ENCODE data around the gene KIAA0319L. TPM values are rescaled to one million over a fixed set of nuclear protein-coding genes. Genes with fewer than 3 reads are reported as not detected.

The KIAA0319L gene
- total RNA-seq, 1 experiment from 2014 or later = 46.4 TPM

- Histone ChIP-seq H3K9me3 (ENCODE audit: control insufficient read depth, low read depth, low read length) (no peaks in the 10 kb centered on the region), H3K4ac (ENCODE audit: low read depth, low read length) (no peak overlapping the region), H4K8ac (replicated peaks; ENCODE audit: insufficient read length, low read depth, low read length) (no peak overlapping the region), H3K79me2 (ENCODE audit: insufficient read depth, low read length) (no peaks in the 10 kb centered on the region), H3K9ac (ENCODE audit: extremely low read depth, insufficient read length, low read length) (no peak overlapping the region), H3K27me3 (ENCODE audit: insufficient read depth, low read length) (no peaks in the 10 kb centered on the region), H3K23ac (ENCODE audit: insufficient read length, low read depth, low read length) (no peak overlapping the region), H3K4me2 (ENCODE audit: insufficient read depth, insufficient read length, low read length) (no peak overlapping the region), H2AK5ac (ENCODE audit: insufficient read length, low read length) (no peak overlapping the region), H4K20me1 (ENCODE audit: control insufficient read depth, insufficient read depth, insufficient read length) (no peaks in the 10 kb centered on the region), H3K23me2 (ENCODE audit: insufficient read length, low read depth, low read length, poor library complexity, severe bottlenecking) (no peaks in the 10 kb centered on the region), H3K79me1 (ENCODE audit: insufficient read depth, low read depth, low read length, poor library complexity, severe bottlenecking) (no peaks in the 10 kb centered on the region), H4K5ac (ENCODE audit: insufficient read length, low read depth, low read length) (no peak overlapping the region), H3K56ac (ENCODE audit: insufficient read length, low read depth, low read length) (no peak overlapping the region), H2BK120ac (ENCODE audit: low read depth, low read length, poor library complexity, severe bottlenecking) (no peak overlapping the region), H2BK15ac (ENCODE audit: low read depth, low read length) (no peak overlapping the region), H2BK20ac (ENCODE audit: low read depth, low read length, poor library complexity, severe bottlenecking) (no peak overlapping the region), H3T11ph (ENCODE audit: low read length) (no peak overlapping the region), H2AFZ (ENCODE audit: low read length) (no peak overlapping the region), H3K14ac (ENCODE audit: insufficient read depth, low read length) (no peak overlapping the region), H3K27ac (ENCODE audit: insufficient read length, low read depth, low read length) (no peak overlapping the region), H3K4me1 (ENCODE audit: insufficient read depth, low read length) (peaks cover 3% of the 10 kb centered on the region; the same call in 1 of the 2 replicates), H2BK5ac (ENCODE audit: insufficient read length, low read length) (no peak overlapping the region), H3K18ac (ENCODE audit: insufficient read length, low read depth, low read length) (no peak overlapping the region), H2BK12ac (ENCODE audit: insufficient read length, low read depth, low read length) (no peak overlapping the region), H4K91ac (ENCODE audit: insufficient read length, low read depth, low read length) (no peak overlapping the region)
- Mint-ChIP-seq H3K4me3 (no peak overlapping the region), H3K9me3 (no peaks in the 10 kb centered on the region), H3K27me3 (ENCODE audit: low read depth) (no peaks in the 10 kb centered on the region), H3K36me3 (ENCODE audit: insufficient read depth in 1 of 3, low read depth in 3 of 3) (peaks cover 30 to 41% (median 40%) of the 10 kb centered on the region in 3 experiments), H3K27ac (no peak overlapping the region), H3K4me1 (peaks cover 27 to 28% of the 10 kb centered on the region in 2 experiments)
- no peak for DNase-seq
- TF ChIP-seq CTCF (conservative IDR thresholded peaks at IDR 0.05) = no peak
- no CpG with 5 or more reads among the region's 6 CpGs for WGBS (ENCODE audit: extremely low coverage, insufficient read length, low lambda C conversion rate)
These were observed 170.2 kb downstream of the KIAA0319L start for GRCh38 chr1:35386959-35387358.

Measured in H9 (cell line).